Measurements from ENCODE around the gene CDH15. TPM values are rescaled to one million over a fixed set of nuclear protein-coding genes. Genes with fewer than 3 reads are reported as not detected.

The CDH15 gene
- total and polyA plus RNA-seq, 9 of the 15 experiments (the other 6 are each of a cell fraction or from before 2014, with no cell fraction given) = 0.07 to 0.18 TPM; not detected in 7

- TF ChIP-seq HNRNPLL (IDR thresholded peaks at IDR 0.05; ENCODE audit: low read depth, low read length, poor library complexity, severe bottlenecking) (peak; percentile 17), MECOM (CRISPR knock-in tag; IDR thresholded peaks at IDR 0.05) (no peak), OTX1 (CRISPR knock-in tag; IDR thresholded peaks at IDR 0.05) (no peak), RB1 (IDR thresholded peaks at IDR 0.05; ENCODE audit: low read depth) (0 out of 2 replicates have a peak, but pooled peaks have one; percentile 37), THAP12 (CRISPR knock-in tag; IDR thresholded peaks at IDR 0.05) (0 out of 2 replicates have a peak, but pooled peaks have one; percentile 22), NRF1 (conservative IDR thresholded peaks at IDR 0.05 in 1 of 2, IDR thresholded peaks at IDR 0.05 in 1 of 2) (0 out of 4 replicates have a peak, but pooled peaks of 1 of the 2 experiments have one; percentile 7), PCBP1 (IDR thresholded peaks at IDR 0.05; ENCODE audit: low read depth, low read length, poor library complexity, severe bottlenecking) (peak; percentile 14), ETV6 (IDR thresholded peaks at IDR 0.05; ENCODE audit: borderline replicate concordance in 1 of 2, low read depth in 2 of 2, low read length in 1 of 2) (no peak), ETV6 (CRISPR knock-in tag; IDR thresholded peaks at IDR 0.05; ENCODE audit: borderline replicate concordance) (no peak), HDAC8 (tag; IDR thresholded peaks at IDR 0.05) (no peak), E2F6 (IDR thresholded peaks at IDR 0.05; ENCODE audit: borderline replicate concordance in 1 of 2, extremely low read depth in 1 of 2, insufficient read depth in 1 of 2, insufficient read length in 1 of 2, low read depth in 1 of 2, low read length in 1 of 2, poor library complexity in 1 of 2, severe bottlenecking in 1 of 2) (peak in 1 of 2 experiments; percentile 50)
- TF ChIP-seq, protein P1, sequence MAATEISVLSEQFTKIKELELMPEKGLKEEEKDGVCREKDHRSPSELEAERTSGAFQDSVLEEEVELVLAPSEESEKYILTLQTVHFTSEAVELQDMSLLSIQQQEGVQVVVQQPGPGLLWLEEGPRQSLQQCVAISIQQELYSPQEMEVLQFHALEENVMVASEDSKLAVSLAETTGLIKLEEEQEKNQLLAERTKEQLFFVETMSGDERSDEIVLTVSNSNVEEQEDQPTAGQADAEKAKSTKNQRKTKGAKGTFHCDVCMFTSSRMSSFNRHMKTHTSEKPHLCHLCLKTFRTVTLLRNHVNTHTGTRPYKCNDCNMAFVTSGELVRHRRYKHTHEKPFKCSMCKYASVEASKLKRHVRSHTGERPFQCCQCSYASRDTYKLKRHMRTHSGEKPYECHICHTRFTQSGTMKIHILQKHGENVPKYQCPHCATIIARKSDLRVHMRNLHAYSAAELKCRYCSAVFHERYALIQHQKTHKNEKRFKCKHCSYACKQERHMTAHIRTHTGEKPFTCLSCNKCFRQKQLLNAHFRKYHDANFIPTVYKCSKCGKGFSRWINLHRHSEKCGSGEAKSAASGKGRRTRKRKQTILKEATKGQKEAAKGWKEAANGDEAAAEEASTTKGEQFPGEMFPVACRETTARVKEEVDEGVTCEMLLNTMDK (IDR thresholded peaks at IDR 0.05; ENCODE audit: borderline replicate concordance, insufficient read depth, low read depth, low read length, poor library complexity, severe bottlenecking) = no peak
Measured at GRCh38 chr16:89201439-89202377, 30.2 kb downstream of the CDH15 start (continued).

All from K562 (cell line).